HG02970 (cell line): ENCODE data around the gene DHRS1.
"Not testable (repeated sequence)": the region's sequence is repeated elsewhere in the genome, so short reads cannot be mapped to it uniquely, and the experiment has no call there.

Experiments used
- ATAC-seq: cut with Tn5 transposase; IDR thresholded peaks from one replicate; pipeline ENCODE4 v1.9.1; 2021; ENCODE audit warnings: mild to moderate bottlenecking, moderate library complexity, moderate number of reproducible peaks; ENCODE audit not compliant: unreplicated experiment, low FRiP score

Gene DHRS1

DNA sequence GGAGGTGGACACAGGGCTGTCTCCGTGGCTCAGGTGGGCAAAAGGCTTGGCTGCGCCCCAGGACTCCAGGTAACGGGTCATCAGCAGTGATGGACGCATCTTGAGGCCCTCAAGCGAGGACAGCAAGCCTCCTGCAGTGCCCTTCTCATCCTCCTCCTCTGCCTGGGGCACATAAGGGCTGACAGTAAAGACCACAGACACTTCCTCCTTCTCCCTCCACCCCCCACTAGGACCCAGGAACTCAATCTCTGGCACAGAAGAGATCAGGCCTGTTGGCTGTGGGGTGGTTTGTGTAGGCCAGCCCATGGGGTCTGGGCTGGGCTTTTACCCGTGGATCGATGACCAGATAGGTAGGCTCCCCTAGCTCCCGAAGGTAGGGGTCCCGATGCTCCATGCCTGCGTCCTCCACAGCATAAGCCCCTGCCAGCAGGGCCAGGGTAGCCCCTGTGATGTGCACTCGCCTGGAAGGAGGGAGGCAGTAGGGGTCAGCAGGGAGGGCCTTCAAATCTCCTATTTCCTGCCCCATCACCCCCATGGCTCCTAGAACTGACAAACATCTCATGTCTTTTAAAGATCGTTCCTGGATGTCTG lies 29.6 kb upstream of the DHRS1 start:
- no peak for ATAC-seq

DNA sequence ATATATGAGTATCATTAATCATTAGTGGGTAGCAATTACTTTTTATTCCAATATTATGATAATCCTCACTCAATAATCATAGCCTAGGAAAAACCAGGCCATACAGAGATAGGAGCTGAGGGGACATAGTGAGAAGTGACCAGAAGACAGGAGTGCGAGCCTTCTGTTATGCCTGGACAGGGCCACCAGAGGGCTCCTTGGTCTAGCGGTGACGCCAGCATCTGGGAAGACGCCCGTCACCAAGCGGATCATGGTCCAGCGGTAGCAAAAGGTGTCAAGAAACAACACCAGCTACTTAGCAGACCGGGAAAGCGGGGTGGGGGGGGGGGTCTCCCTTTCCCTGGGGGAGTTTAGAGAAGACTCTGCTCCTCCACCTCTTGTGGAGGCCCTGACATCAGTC lies 28.3 kb upstream of the DHRS1 start:
- not testable (repeated sequence) for ATAC-seq

DNA sequence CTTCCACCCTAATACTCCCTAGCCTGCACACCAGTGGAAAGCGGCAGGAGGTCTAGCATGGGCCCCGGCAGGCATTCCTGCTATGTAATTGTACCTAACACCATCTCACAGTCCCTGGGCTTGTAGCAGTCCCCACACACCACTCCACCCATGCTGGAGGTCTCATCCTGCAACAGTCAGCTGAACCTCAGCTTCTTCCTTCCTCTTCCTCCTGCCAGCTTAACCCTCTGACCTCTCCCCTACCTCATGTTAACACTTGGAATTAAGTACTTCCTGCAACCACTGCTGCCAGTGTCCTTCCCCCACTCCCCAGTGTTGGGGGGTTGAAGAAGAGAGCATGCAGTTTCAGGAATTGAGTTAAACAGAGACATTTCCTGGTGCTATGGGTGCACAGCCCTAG lies 27.7 kb upstream of the DHRS1 start:
- no peak for ATAC-seq

DNA sequence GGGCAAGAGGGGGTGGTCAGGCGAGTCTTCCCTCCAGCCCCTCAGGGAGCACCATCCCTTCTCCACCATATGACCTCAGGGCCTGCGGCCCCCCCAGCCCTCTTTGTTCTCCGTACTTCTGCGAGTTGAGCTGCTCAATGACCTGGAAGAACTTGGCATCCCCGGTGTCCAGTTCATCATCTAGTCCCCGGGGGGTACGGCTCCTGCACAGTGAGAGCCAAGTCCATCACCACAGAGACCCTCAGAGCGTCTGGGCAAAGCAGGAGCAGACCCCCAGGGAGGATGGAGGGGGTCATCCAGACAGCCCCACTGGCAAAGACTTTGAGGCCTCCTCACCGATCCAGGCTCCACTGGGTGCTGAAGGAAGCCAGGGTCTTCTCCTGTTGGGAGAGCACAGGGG lies 26.4 kb upstream of the DHRS1 start:
- no peak for ATAC-seq

DNA sequence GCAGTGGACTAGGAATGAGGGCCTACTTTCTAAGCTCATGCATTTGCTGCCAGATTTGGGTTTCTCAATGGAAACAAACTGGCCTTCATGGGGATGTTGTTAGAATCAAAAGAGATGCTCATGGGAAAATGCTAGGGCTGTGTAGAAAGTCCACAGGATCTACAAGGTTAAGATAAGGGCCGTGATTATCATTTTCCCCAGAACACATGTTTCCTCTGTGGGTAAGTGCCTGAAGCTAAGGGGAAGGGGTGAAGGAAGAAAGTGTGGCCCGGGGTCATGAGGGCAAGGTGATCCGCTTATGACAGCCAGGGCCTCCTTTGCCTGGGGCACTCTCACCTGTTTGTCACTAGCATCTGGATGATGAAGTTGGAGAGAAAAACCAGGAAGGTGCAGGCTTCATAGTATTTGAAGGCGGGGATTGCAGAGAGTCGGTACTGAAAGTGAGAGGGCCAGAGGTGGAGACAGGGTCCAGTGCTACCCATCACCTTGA lies 25.5 kb upstream of the DHRS1 start:
- no peak for ATAC-seq

DNA sequence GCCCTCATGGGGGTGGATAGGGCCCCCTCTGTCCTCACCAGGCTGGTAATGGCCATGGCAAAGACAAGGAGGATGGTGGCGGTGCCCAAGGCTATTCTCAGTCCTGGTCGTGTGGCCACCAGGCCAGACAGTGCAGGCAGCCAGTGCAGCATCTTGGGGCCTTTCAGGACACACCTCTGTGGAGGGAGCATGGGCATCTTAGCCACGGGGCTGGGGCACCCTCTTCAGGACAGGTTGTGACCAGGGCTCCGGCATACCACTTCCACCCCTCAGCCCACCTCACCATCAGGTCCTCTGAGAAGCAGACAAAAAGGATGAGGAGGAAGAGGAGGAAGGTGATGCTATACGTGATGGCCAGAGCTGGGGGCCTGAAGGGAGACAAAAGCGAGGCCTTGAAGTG lies 24.4 kb upstream of the DHRS1 start:
- ATAC-seq: no peak

DNA sequence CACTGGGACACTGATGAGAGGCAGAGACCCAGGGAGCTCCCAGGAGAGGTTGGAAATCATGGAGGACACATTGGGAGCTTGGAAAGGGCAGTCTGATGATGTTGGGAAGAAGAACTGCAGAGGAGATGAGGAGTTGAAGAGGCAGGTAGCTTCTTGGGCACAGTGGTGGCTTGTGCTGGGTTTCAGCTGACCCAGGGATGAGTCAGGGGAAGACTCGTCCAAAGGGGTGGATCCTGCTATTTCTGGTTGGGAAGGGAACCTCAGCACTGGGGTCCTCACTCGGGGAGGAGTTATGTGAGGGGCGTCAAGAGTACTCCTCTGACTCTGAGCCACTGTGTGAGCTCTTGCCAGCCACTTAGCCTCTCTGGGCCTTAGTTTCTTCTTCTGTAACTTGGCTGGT lies 23.8 kb upstream of the DHRS1 start:
- ATAC-seq: no peak

DNA sequence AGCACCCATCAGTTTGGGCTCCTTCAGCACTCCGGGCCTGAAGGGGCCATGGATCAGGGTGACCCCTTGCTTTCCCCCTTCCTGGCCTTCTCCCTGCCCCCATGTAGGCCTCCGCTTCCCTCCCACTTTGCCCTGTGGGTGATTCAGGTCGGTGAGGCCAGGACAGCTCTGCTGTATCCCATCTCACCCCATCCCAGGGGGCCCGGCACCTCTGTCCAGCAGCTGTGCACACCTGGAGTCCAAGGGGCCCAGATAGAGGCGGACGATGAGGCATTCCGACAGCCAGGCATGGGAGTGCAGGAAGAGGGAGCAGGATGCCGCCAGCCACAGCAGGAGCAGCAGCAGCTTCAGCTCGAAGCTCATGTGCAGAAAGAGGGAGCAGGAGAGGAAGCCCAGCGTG lies 23.1 kb upstream of the DHRS1 start:
- no peak for ATAC-seq

DNA sequence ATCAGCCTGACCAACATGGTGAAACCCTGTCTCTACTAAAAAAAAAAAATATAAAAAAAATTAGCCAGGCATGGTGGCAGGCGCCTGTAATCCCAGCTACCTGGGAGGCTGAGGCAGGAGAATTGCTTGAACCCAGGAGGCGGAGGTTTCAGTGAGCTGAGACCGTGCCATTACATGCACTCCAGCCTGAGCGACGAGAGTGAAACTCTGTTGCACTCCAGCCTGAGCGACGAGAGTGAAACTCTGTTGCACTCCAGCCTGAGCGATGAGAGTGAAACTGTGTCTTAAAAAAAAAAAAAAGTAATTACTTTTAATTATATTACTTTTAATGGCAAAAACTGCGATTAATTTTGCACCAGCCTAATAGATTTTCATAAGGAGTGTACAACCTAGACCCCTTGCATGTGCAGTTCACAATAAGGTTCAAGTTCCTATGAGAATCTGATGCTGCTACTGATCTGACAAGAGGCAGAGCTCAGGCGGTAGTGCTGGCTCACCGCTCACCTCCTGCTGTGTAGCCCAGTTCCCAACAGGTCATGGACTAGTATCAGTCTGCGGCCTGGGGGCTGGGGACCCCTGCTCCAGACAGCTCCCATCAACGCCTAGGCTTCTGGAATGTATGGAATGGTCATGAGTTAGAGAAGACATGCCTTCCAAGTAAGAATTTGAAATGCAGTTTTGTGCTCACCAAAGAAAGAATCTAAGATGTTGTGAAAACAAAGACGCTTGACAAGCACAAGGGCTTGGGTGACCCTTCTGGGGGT lies 21.8 kb upstream of the DHRS1 start:
- no peak for ATAC-seq

DNA sequence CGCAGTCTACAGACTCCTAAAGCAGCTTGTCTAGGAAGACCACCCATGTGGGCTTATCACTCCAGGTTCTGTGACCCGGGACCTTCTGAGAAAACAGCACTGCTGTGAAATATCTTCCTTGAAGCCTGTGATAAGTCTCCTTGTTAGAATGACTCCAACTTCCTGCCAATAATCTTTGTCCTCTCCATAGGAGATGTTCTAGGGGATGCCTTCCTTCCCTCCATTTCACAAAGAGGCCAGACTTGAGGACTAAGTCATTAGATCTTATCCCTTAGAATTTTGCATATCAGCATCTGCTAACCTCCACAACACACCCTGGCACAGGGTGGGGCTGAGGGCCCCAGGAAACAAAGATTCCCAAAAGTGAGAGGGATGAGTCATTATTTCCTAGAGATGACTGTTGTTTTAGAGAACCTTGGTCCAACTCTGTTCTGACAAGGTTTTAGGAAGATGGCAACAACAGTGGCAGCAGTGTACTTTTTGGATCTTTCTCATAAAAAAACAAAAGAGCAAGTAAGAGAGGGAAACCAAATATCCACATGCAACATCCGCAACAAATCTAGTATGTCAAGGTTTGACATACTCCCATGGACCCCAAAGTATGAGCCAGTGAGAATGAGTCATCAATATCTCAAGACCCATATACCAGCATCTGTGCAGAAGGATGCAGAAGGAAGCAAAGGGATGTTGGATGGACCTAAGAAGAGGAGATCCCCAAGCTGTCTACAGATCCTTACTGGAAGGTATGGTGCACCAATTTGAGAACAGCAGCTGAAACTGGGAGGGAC lies 17.8 kb upstream of the DHRS1 start:
- no peak for ATAC-seq

DNA sequence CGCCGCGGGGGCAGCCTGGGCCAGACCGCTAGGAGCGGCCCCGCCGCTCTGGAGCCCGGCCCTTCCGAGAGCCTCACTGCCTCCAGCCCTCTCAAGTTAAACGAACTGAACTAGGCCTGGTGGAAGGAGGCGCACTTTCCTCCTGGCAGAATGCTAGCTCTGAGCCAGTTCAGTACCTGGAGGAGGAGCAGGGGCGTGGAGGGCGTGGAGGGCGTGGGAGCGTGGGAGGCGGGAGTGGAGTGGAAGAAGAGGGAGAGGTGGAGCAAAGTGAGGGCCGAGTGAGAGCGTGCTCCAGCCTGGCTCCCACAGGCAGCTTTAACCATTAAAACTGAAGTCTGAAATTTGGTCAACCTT lies 17.0 kb upstream of the DHRS1 start:
- no peak for ATAC-seq

DNA sequence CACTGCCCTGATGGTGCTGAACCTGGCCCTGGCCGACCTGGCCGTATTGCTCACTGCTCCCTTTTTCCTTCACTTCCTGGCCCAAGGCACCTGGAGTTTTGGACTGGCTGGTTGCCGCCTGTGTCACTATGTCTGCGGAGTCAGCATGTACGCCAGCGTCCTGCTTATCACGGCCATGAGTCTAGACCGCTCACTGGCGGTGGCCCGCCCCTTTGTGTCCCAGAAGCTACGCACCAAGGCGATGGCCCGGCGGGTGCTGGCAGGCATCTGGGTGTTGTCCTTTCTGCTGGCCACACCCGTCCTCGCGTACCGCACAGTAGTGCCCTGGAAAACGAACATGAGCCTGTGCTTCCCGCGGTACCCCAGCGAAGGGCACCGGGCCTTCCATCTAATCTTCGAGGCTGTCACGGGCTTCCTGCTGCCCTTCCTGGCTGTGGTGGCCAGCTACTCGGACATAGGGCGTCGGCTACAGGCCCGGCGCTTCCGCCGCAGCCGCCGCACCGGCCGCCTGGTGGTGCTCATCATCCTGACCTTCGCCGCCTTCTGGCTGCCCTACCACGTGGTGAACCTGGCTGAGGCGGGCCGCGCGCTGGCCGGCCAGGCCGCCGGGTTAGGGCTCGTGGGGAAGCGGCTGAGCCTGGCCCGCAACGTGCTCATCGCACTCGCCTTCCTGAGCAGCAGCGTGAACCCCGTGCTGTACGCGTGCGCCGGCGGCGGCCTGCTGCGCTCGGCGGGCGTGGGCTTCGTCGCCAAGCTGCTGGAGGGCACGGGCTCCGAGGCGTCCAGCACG lies 16.4 kb upstream of the DHRS1 start:
- ATAC-seq: no peak

DNA sequence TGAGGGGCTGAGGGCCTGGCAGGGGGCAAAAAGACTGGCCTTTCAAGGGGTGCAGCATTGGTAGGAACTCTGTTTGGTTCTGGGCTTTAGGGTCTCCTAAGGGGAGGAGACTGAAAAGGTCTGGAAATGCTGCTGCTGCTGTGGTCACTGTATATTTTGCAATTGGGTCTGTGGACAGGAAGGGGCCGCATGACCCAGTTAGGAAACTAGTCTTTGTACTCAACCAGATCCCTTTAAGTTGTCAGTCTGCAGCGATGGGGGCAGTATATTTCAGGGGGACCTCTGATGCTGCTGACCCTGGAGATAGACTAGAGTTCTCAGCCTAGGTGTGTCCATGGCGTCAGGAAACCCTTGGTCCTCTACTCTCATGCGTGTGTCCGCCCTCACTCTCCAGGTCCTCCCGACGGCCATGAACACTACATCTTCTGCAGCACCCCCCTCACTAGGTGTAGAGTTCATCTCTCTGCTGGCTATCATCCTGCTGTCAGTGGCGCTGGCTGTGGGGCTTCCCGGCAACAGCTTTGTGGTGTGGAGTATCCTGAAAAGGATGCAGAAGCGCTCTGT lies 15.7 kb upstream of the DHRS1 start:
- ATAC-seq: no peak

DNA sequence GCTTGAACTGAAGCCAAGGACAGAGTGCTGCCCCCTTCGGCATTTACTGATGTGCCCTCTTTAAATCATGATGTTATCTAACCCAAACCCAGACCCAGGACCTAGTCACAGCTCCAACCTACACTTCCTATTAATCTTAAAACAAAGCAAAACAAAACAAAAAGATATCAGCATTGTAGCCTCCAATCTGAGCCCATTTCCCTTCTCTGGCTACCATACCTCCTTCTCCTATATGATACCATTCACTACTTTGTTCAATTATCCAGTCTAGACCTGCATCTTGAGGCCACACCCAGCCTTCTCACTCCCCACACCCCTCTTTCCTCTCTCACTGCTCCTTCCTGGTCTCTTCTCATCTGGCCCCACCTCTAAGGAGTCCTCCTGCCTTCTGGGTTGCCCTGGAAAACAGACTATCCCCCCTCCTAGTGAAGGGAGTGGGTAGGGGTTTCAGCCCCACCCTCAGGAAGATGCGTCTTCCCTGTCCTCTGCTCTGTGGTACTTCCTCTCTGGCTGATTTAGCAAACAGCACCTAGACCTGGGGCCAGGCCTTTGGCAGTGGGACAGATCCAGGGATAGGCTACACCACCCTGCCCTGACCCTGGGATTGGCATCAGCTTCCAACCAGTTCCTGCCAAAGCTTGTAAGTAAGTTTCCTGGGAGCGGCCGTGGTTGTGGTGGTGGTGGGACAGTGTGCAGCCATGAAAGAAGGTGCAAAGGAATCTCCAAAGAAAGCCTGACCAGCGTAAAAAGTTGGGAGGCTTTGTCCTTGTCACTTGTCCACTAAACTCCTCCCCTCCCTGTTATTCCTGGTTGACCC lies 15.0 kb upstream of the DHRS1 start:
- no peak for ATAC-seq

DNA sequence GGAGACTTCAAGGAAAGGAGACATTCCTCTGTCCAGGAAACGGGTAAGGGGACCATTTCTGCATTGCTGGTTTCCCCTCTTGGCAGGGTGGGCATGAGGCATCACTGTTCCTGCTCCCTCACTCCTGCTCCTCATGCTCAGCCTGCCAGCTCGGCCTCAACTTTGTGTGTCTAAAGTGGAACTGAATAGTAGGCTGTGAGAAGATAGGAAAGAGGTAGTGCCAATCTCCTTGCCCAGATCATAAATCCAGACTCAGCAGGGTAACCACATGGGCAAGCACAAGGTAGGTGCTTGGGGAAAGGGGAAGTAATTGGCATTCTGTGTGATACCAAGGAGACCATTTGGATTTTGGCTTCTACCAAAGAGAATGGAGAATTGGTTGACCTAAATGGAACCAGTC lies 14.3 kb upstream of the DHRS1 start:
- ATAC-seq: no peak

DNA sequence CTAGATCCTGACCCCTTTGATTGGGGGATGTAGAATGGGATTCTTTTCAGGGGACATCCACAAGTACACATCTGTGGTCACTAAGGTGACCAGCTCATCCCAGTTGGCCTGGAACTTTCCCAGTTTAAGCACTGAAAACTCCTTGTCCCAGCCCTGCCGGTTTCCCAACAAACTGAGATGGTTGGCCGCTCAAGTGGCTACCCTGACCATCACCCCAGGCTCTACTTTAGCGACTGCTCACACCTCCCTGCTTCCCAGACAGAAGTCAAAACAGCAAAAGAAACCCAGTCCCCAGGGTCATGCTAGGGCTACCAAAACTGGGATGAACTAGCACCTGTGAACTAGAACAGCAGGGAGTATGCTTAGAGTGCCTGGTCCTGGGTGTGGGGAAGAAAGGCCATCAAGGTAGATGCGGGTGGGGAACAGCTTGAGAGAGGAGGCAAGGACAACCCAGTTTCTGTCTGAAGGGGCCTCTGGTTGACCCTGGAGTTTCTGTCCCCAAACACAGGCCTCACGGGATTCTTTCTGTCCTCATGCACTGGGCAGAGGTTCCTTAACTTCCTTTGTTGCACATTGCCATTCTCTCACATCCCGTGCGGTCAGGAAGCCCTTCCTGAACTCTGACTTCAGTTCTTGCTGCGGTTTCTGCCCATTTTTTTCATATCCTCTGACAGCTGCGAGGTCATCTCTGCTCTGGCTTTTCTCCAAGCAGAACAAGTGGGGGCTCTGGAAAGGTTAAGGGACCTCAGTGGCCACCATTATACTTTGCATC lies 13.3 kb upstream of the DHRS1 start:
- ATAC-seq: no peak

DNA sequence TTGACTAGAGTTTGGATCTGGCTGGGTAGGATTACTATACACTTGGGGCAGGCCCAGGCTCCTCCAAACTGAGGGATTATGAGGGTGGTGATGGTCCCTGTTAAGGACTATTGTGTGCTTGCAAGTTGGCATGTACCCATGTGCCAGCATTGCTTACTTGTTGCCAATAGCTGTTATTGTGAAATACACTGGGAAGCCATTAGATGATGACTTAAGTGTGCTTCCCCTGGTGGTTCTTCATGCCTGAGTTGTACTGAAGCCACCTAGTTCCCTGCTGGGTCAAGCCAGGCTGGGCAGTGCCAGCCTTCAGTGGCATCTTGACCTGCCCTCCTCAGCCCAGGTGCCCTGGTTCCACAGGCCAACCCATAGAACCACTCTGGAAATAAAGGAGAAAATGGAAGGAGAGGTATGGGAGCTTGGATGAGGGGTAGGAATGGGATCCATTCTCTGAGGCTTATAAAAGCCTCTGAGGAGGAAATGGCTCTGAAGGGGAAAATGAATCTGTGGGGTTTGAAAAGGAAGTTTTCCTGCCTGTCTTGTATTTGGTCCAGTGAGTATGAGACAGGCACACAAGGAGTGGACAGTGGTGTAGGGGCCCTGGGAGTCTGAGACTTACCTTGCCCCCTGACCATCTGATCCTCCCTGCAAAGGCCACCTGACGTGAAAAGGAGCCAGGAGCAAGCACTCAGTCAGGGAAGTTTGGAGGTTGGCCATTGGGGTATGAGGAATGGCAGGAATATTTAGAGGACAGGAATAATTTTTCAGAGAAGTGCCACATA lies 12.4 kb upstream of the DHRS1 start:
- ATAC-seq: no peak
